CMK (cell line): ENCODE results near the gene LANCL3.
"Not testable (repeated sequence)": the region's sequence is repeated elsewhere in the genome, so short reads cannot be mapped to it uniquely, and the experiment has no call there.

Source experiments
- DNase-seq: peaks from one replicate; pipeline ENCODE4 v3.0.0-alpha.2; 2010; ENCODE audit warnings: low read depth

The LANCL3 gene

DNA sequence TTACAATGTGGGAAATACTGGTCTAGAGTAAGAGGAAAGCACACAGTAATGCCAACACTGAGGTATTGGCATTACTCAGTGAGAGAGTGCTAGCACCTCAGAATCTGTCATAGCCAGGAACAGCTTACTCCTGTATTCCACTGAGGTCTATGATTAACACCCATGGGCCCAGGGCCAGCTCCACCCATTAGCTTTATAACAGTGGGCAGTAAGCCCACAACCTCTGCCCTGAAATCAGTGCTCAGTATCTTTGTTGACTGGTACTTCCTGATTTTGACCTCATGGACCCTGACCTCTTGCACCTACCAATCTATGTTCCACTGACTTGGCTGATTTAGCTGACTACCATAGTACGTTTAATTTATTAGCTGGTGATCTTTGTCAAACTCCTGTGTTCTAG, 56.1 kb downstream of the LANCL3 start:
- no peak for DNase-seq

DNA sequence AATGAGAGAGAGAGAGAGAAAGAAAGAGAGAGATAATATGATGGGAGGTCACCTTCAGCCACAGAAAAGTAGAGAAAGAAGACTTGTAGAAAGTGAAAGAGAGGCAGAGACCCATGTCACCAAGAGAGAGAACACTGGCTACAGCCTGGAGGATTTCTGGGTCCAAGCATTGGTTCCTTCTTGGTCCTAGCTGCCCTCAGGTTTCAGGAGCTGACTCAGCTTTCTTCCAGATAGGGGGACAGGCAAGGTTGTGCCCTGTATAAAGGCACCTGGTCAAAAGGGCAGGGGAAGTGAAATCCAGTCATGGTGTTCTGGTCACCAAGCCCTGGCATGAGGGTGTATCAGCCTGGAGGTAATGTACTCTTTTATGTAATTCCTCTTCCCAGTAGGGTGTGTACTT, 66.6 kb downstream of the LANCL3 start:
- no peak for DNase-seq

DNA sequence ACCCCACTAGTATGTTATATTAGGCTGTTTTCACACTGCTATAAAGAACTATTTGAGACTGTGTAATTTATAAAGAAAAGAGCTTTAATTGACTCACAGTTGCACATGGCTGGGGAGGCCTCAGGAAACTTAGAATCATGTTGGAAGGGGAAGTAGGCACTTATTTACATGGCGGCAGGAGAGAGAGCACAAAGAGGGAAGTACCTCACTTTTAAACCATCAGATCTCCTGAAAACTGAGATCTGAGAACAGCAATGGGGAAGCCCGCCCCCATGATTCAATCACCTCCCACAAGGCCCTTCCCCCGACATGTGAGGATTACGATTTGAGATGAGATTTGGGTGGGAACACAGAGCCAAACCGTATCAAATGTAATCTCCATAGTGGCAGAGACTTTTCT, 68.7 kb downstream of the LANCL3 start:
- no peak for DNase-seq

DNA sequence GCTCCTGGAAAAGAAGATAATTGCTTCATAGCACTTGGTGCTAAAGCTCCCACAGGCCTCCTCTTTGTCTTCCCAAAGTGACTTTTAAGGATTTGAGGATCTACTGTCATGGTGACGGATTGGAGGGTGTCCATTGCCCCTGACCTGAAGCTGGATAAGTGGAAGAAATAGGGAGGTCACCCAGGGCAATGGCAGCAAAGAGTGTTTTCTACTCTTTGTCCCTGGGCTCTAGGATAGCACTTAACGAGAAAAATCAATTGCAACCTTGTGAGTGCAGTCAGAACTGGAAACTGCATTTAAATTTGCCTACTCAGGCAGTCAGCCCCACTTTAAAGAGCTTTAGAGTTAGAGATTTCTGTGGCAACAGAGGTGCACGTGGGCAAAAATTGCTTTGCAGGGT, 70.4 kb downstream of the LANCL3 start:
- no peak for DNase-seq

DNA sequence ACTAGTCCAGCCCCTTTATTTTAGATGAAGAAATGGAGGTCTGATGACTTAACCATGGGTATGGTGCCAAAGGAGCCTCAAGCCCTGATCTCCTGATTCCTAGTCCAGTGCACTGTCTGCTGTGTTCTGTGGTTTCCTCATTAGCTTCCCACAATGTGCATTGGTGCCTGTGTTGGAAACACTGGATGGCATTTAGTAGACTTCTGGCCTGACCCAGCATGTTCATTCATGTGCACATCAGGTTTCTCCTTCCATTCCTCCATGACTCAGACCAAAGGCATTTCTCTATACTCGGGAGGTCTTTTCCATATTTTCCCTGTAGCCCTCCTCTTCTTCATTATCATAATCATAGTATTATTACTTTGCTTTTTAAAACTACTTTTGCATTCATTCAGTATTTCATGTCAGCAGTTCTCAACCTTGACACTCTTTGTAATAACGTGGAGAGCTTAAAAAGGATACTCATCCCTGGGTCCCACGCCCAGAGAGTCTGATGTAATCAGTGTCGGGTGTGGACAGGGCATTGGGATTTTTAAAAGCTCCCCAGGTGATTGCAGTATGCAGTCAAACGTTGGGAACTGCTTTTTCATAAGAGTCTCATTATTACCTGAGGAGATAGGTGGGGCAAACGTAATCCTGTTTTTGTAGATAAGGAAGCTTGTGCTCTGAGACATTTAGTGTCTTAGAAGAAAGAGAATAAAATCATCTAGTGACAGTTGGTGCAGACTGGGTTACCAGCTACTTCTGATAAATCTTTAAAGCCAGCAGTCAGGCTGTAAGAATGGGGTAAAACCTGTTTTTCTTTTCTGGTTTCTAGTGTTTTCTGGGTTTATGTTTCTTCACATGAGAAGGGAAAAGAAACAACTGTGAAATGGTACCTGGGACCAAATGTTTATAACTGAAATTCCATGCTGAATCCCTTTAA, 73.2 kb downstream of the LANCL3 start:
- DNase-seq, result no peak

GRCh38 chrX:37646254-37646653, 74.8 kb downstream of the LANCL3 start:
- DNase-seq, result no peak

- not testable (repeated sequence) for DNase-seq
These were observed 79.4 kb downstream of the LANCL3 start for GRCh38 chrX:37650879-37651278.

- DNase-seq, result no peak
These were observed 80.5 kb downstream of the LANCL3 start for GRCh38 chrX:37651921-37652452.

GRCh38 chrX:37652589-37653231, 81.2 kb downstream of the LANCL3 start:
- peak; percentile 79 for DNase-seq

GRCh38 chrX:37653397-37654085, 82.1 kb downstream of the LANCL3 start:
- no peak for DNase-seq

GRCh38 chrX:37658343-37659030, 87.0 kb downstream of the LANCL3 start:
- no peak for DNase-seq

DNA sequence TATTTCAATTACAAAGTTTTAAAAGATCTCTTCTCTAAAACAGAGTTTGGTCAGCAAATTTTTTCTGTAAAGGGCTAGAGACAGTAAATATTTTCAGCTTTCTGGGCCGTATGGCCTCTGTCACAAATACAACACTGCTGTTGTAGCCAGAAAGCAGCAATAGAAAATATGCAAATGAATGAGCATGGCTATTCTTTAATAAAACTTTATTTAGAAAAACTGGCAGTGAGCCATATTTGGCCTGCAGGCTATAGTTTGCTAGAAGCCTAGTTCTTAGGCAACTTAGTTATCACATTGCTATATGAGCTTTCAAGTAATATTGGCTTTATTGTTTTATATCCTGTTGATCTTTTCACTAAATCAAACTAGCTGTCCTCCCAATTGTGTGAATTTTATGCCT, 87.6 kb downstream of the LANCL3 start:
- no peak for DNase-seq

DNA sequence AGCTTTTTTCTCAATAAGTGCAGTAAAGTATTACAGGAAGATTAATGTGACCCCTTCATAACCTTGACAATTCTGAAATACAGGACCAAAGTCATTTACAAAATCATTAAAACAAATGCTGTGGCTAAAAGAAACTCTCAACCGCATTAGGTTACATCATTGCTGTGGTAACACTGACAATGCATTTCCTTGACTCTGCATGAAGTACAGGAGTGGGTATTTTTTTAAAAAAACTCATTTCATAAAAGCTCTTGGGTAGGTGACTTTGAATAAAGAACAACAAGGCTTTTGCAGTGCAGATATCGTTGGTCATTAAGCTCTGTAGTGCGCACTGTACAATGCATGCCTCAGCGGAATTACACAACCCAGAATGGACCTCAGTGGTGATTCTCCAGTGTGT, 90.7 kb downstream of the LANCL3 start:
- DNase-seq, result no peak

DNA sequence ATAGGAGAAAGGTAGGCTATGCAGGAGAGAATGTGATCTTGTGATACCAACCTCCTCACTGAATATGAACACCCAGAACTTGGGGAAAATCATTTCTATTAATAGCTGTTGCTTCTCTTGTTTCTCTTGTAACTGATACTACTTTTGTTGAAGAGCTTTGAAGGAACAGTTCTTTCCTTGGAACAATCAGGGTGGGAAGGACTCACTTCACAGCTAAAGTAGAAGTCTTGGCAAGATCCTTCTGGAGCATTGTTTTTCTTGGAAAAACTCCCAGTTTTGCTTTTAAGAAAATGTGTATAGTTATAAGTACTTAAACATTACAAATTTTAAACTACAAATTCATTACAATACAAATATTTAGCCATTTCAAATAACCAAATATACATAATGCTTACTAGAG, 95.1 kb downstream of the LANCL3 start:
- DNase-seq, result no peak

DNA sequence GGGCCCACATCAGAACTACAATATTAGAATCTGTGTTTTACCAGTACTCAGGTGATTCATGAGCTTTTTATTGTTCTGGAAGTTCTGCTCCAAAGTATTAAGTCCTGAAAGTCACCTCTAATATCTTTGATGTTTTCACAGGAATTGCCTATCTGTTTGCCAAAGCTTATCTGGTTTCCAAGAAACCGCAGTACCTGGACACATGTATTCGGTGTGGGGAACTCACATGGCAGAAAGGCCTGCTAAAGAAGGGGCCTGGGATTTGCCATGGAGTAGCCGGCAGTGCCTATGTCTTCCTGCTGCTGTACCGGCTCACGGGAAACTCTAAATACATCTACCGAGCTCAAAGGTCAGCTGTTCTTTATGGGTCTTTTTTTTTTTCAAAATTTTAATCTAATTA, 95.7 kb downstream of the LANCL3 start:
- DNase-seq, result no peak

GRCh38 chrX:37672563-37672962, 101.1 kb downstream of the LANCL3 start:
- no peak for DNase-seq

DNA sequence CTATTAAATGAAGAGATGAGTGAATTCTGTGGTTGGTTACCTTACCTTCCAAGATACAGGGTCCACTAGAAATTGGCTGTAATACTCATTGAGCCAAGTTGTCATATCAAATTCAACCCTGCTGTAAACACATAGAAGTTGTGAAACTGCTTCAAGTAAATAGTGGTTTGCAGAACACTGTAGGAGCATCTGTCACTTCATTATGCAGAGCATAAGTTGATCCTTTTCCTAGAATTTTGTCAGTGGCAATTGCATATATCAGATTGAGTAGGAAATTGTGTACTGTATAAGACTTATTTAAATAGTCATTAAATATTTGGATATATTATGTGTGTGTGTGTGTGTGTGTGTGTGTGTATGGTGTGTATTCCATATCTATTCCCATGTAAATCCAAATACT, 105.3 kb downstream of the LANCL3 start:
- DNase-seq, result no peak

GRCh38 chrX:37677243-37677642, 105.8 kb downstream of the LANCL3 start:
- no peak for DNase-seq

GRCh38 chrX:37677765-37678164, 106.3 kb downstream of the LANCL3 start:
- no peak for DNase-seq

DNA sequence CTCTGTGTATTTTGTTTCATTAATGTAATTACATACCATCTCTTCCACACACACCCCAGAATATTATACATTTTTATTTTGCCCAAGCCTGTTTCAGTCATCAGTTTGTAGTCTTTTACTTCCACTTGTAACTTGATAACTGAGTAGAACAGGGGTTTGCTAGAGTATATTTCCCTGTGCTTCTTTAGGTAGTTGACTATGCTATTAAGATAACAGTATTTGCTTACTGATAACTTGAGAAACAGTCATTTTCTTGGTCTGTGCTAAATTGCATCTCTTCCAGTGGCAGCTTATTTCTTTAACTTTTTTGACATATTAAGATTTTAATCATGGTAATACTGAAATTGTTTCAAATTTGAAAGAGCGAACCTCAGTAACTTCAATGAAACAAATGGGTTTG, 107.1 kb downstream of the LANCL3 start:
- DNase-seq, result no peak

DNA sequence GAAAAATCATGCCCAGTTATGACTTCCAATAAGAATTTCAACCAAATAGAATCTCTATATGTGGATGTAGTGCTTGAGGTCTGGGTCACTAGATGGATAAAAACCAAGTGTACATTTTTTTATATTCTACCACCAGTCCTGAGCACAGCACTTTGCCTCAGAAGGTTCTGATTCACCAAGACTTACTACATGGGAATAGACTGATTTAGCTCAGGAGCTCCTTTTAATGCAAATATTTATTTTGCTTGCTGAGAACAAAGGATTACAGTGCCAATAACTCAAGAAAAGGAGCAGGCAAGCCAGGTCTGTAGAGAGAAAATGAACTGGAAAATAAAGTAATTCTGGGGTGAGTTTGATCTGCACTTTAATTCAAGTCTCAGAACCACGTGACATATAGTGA, 107.8 kb downstream of the LANCL3 start:
- no peak for DNase-seq

DNA sequence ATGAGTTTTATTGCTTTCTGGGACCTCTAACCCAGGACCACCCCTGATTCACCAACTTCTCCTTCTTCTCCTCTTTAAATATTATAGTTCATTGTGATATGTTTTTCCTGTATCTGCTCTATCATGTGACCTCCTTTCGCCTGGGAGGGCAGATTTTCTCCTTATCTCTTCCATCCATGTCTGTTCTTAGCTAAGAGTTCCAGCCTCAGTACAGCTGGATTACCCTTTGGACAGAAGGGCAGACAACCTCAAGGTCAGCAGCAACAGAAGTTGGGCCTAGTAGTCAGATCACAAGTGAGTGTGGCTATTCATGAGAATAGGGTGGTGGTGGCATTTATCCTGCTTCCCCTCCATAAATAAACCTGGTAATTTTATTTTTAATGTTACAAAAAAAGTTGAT, 108.4 kb downstream of the LANCL3 start:
- DNase-seq, result peak; percentile 67
